H9 (cell line): Measurements from ENCODE around the gene F2. TPM values are rescaled to one million over a fixed set of nuclear protein-coding genes. Genes with fewer than 3 reads are reported as not detected.
A peak's percentile ranks its signal among the peaks of the same experiment; 100 is the strongest.
"Not testable (repeated sequence)": the region's sequence is repeated elsewhere in the genome, so short reads cannot be mapped to it uniquely, and the experiment has no call there.

Source experiments
- DNase-seq: peaks from one replicate; pipeline ENCODE4 v3.0.0-alpha.2; 2017
- H2AFZ ChIP-seq: one replicate; pipeline ENCODE4 v1.6.1; 2013; ENCODE audit warnings: mild to moderate bottlenecking, low read length, control low read depth, moderate library complexity
- H2AK5ac ChIP-seq: 2 replicates; pipeline ENCODE4 v1.6.1; 2013; ENCODE audit warnings: low read length, control low read depth, mixed read lengths; ENCODE audit not compliant: insufficient read length
- H2BK120ac ChIP-seq: one replicate; pipeline ENCODE4 v1.6.1; 2013; ENCODE audit warnings: low read depth, mild to moderate bottlenecking, low read length, control low read depth, inconsistent platforms; ENCODE audit not compliant: poor library complexity, severe bottlenecking
- H2BK12ac ChIP-seq: 2 replicates; pipeline ENCODE4 v1.6.1; 2013; ENCODE audit warnings: low read length, control low read depth, mixed read lengths, low read depth; ENCODE audit not compliant: insufficient read length
- H2BK15ac ChIP-seq: 2 replicates; pipeline ENCODE4 v1.6.1; 2013; ENCODE audit warnings: low read depth, low read length, control low read depth
- H2BK20ac ChIP-seq: one replicate; pipeline ENCODE4 v1.6.1; 2013; ENCODE audit warnings: low read depth, mild to moderate bottlenecking, low read length, control low read depth, inconsistent platforms; ENCODE audit not compliant: poor library complexity, severe bottlenecking
- H2BK5ac ChIP-seq: 2 replicates; pipeline ENCODE4 v1.6.1; 2013; ENCODE audit warnings: low read length, control low read depth, mixed read lengths; ENCODE audit not compliant: insufficient read length
- H3K14ac ChIP-seq: 2 replicates; pipeline ENCODE4 v1.6.1; 2013; ENCODE audit warnings: low read length, control low read depth; ENCODE audit not compliant: insufficient read depth
- H3K18ac ChIP-seq: 2 replicates; pipeline ENCODE4 v1.6.1; 2013; ENCODE audit warnings: low read depth, mild to moderate bottlenecking, mixed read lengths, low read length, control low read depth; ENCODE audit not compliant: insufficient read length
- H3K23ac ChIP-seq: 2 replicates; pipeline ENCODE4 v1.6.1; 2013; ENCODE audit warnings: low read length, control low read depth, mixed read lengths, low read depth; ENCODE audit not compliant: insufficient read length
- H3K23me2 ChIP-seq: 2 replicates; pipeline ENCODE4 v1.6.1; 2013; ENCODE audit warnings: low read depth, mild to moderate bottlenecking, mixed read lengths, low read length, control low read depth; ENCODE audit not compliant: insufficient read length, poor library complexity, severe bottlenecking
- H3K27ac ChIP-seq: 2 replicates; pipeline ENCODE4 v1.5.1; 2013; ENCODE audit warnings: low read length, control low read depth, mixed read lengths, low read depth; ENCODE audit not compliant: insufficient read length
- H3K27me3 ChIP-seq: 2 replicates; pipeline ENCODE4 v1.6.1; 2013; ENCODE audit warnings: low read length, control low read depth, inconsistent platforms; ENCODE audit not compliant: insufficient read depth
- H3K4ac ChIP-seq: 2 replicates; pipeline ENCODE4 v1.6.1; 2013; ENCODE audit warnings: low read depth, mild to moderate bottlenecking, control low read depth, inconsistent platforms, low read length, moderate library complexity
- H3K4me1 ChIP-seq: 2 replicates; pipeline ENCODE4 v1.6.1; 2013; ENCODE audit warnings: low read length, control low read depth, inconsistent platforms; ENCODE audit not compliant: insufficient read depth
- H3K4me2 ChIP-seq: 2 replicates; pipeline ENCODE4 v1.6.1; 2013; ENCODE audit warnings: low read length, control low read depth, mixed read lengths; ENCODE audit not compliant: insufficient read length, insufficient read depth
- H3K56ac ChIP-seq: 2 replicates; pipeline ENCODE4 v1.6.1; 2013; ENCODE audit warnings: low read depth, mild to moderate bottlenecking, mixed read lengths, low read length, control low read depth; ENCODE audit not compliant: insufficient read length
- H3K79me1 ChIP-seq: 2 replicates; pipeline ENCODE4 v1.6.1; 2013; ENCODE audit warnings: low read depth, mild to moderate bottlenecking, moderate library complexity, low read length, control low read depth, inconsistent platforms; ENCODE audit not compliant: insufficient read depth, poor library complexity, severe bottlenecking
- H3K79me2 ChIP-seq: 2 replicates; pipeline ENCODE4 v1.6.1; 2013; ENCODE audit warnings: low read length, control low read depth, inconsistent platforms; ENCODE audit not compliant: insufficient read depth
- H3K9ac ChIP-seq: 2 replicates; pipeline ENCODE4 v1.6.1; 2013; ENCODE audit warnings: low read length, control low read depth, mixed read lengths; ENCODE audit not compliant: insufficient read length; ENCODE audit errors: extremely low read depth
- H3K9me3 ChIP-seq: one replicate; pipeline ENCODE4 v1.6.1; 2013; ENCODE audit warnings: low read depth, low read length, inconsistent platforms; ENCODE audit not compliant: control insufficient read depth
- H3T11ph ChIP-seq: one replicate; pipeline ENCODE4 v1.6.1; 2013; ENCODE audit warnings: mild to moderate bottlenecking, low read length, control low read depth, inconsistent platforms
- H4K20me1 ChIP-seq: one replicate; pipeline ENCODE4 v1.6.1; 2013; ENCODE audit not compliant: control insufficient read depth, insufficient read length, insufficient read depth
- H4K5ac ChIP-seq: 2 replicates; pipeline ENCODE4 v1.6.1; 2013; ENCODE audit warnings: low read depth, mild to moderate bottlenecking, mixed read lengths, low read length, control low read depth; ENCODE audit not compliant: insufficient read length
- H4K8ac ChIP-seq: replicated peaks from 2 replicates; pipeline ENCODE4 v1.6.1; 2013; ENCODE audit warnings: low read length, control low read depth, mixed read lengths, low read depth; ENCODE audit not compliant: insufficient read length
- H4K91ac ChIP-seq: 2 replicates; pipeline ENCODE4 v1.6.1; 2013; ENCODE audit warnings: low read depth, mild to moderate bottlenecking, moderate library complexity, mixed read lengths, low read length, control low read depth; ENCODE audit not compliant: insufficient read length
- H3K27ac Mint-ChIP-seq, 3 experiments: 2 replicates in 2 of 3; 3 replicates in 1 of 3; pipeline ENCODE4 v1.8.0; 2020 to 2021; ENCODE audit warnings: mixed read lengths in 3 of 3, mild to moderate bottlenecking in 1 of 3, moderate library complexity in 1 of 3
- H3K27me3 Mint-ChIP-seq: 2 replicates; pipeline ENCODE4 v1.8.0; 2021; ENCODE audit warnings: low read depth, mild to moderate bottlenecking, moderate library complexity, mixed read lengths
- H3K36me3 Mint-ChIP-seq, 3 experiments: 2 replicates in 2 of 3; 3 replicates in 1 of 3; pipeline ENCODE4 v1.8.0; 2020 to 2021; ENCODE audit warnings: low read depth in 3 of 3, mixed read lengths in 3 of 3; ENCODE audit not compliant: insufficient read depth in 1 of 3
- H3K4me1 Mint-ChIP-seq, 2 experiments: 2 replicates each; pipeline ENCODE4 v1.8.0; 2020; ENCODE audit warnings: mixed read lengths in 2 of 2
- H3K4me3 Mint-ChIP-seq, 2 experiments: 2 replicates in 1 of 2; 3 replicates in 1 of 2; pipeline ENCODE4 v1.8.0; 2020 to 2021; ENCODE audit warnings: mild to moderate bottlenecking in 2 of 2, mixed read lengths in 2 of 2, moderate library complexity in 1 of 2
- H3K9me3 Mint-ChIP-seq, 2 experiments: 2 replicates in 1 of 2; 3 replicates in 1 of 2; pipeline ENCODE4 v1.8.0; 2020; ENCODE audit warnings: mild to moderate bottlenecking in 2 of 2, mixed read lengths in 2 of 2, moderate library complexity in 1 of 2
- CTCF ChIP-seq: fragments of 200-600 bp; sonication (generic); conservative IDR thresholded peaks from 3 replicates; pipeline ENCODE4 v1.8.0; 2021; ENCODE audit warnings: antibody characterized with exemption, mild to moderate bottlenecking
- WGBS: extraction: QIAGEN DNeasy Blood & Tissue Kit; methylation state at CpG from one replicate; pipeline ENCODE4 v1.1.7; 2013; ENCODE audit warnings: missing lambda C conversion rate, low lambda C conversion rate, mixed read lengths; ENCODE audit not compliant: insufficient read length; ENCODE audit errors: extremely low coverage; 5-methylcytosine and 5-hydroxymethylcytosine counted together
- total RNA-seq: library from RNA; stranded (reverse); gene quantifications from 2 replicates; pipeline ENCODE4 v1.2.1, GENCODE V29; 2021

The F2 gene
- total RNA-seq, 1 experiment from 2014 or later = not detected

GRCh38 chr11:46706886-46707285, 12.1 kb upstream of the F2 start:
- Histone ChIP-seq H4K20me1 (no peaks in the 10 kb centered on the region), H2AFZ (no peak overlapping the region), H2BK15ac (no peak overlapping the region), H3K9me3 (no peaks in the 10 kb centered on the region), H3K23me2 (no peaks in the 10 kb centered on the region), H4K8ac (no peak overlapping the region), H3K4ac (no peak overlapping the region), H3K79me2 (no peaks in the 10 kb centered on the region), H2BK20ac (no peak overlapping the region), H3K27ac (no peak overlapping the region), H3K79me1 (no peaks in the 10 kb centered on the region), H2AK5ac (no peak overlapping the region), H3K27me3 (no peaks in the 10 kb centered on the region), H3K9ac (no peak overlapping the region), H2BK120ac (no peak overlapping the region), H3K23ac (no peak overlapping the region), H3K4me2 (no peak overlapping the region), H3K4me1 (no peaks in the 10 kb centered on the region), H4K5ac (no peak overlapping the region), H3K56ac (no peak overlapping the region), H2BK5ac (no peak overlapping the region), H3K18ac (no peak overlapping the region), H4K91ac (no peak overlapping the region), H2BK12ac (no peak overlapping the region), H3K14ac (no peak overlapping the region), H3T11ph (no peak overlapping the region)
- H3K9me3 Mint-ChIP-seq = no peaks in the 10 kb centered on the region
- DNase-seq = no peak
- H3K4me3 Mint-ChIP-seq = no peak overlapping the region; a peak in 1 of 5 replicates
- TF ChIP-seq CTCF = no peak
- no peaks in the 10 kb centered on the region for H3K27me3 Mint-ChIP-seq
- H3K27ac Mint-ChIP-seq = no peak overlapping the region; a peak in 1 of 7 replicates
- WGBS = no CpG with 5 or more reads among the region's 7 CpGs
- H3K36me3 Mint-ChIP-seq = peaks cover 20 to 50% (median 36%) of the 10 kb centered on the region in 3 experiments; a peak in 6 of 7 replicates
- peaks cover 0 to 3% of the 10 kb centered on the region in 2 experiments; a peak in 1 of 4 replicates for H3K4me1 Mint-ChIP-seq

- not testable (repeated sequence) for H3K56ac ChIP-seq, H3K9me3 ChIP-seq, H3K23me2 ChIP-seq, H2AK5ac ChIP-seq, H4K20me1 ChIP-seq, H3K27me3 Mint-ChIP-seq, H3K14ac ChIP-seq, H3K9me3 Mint-ChIP-seq, H3K79me1 ChIP-seq, DNase-seq, H4K5ac ChIP-seq, H4K8ac ChIP-seq, H2AFZ ChIP-seq, H2BK5ac ChIP-seq, H3K4me1 ChIP-seq, H3K27ac ChIP-seq, H3K4me1 Mint-ChIP-seq, H3K9ac ChIP-seq, H3T11ph ChIP-seq, H3K27me3 ChIP-seq, H3K18ac ChIP-seq, H2BK120ac ChIP-seq, H2BK15ac ChIP-seq, H4K91ac ChIP-seq, H3K4me3 Mint-ChIP-seq, H3K79me2 ChIP-seq, H2BK12ac ChIP-seq, H3K23ac ChIP-seq, H3K4ac ChIP-seq, H2BK20ac ChIP-seq, H3K4me2 ChIP-seq
- Mint-ChIP-seq H3K36me3 (peaks cover 6 to 29% (median 13%) of the 10 kb centered on the region in 3 experiments; a peak in 6 of 7 replicates), H3K27ac (0 out of 7 replicates have a peak overlapping the region, but pooled peaks of 1 of the 3 experiments have one; percentile 0)
- no CpG with 5 or more reads among the region's 9 CpGs for WGBS
Measured at GRCh38 chr11:46709351-46709750, 9.7 kb upstream of the F2 start.
